ENCODE measurements around the gene CLINT1.

The CLINT1 gene

GRCh38 chr5:157845914-157846598, 12.9 kb downstream of the CLINT1 start:
- DNase-seq (ENCODE audit: low read depth), result no peak
- H3K4me3 ChIP-seq (ENCODE audit: low read length), result no peak overlapping the region
- no peak for TF ChIP-seq CTCF (IDR thresholded peaks at IDR 0.05; ENCODE audit: insufficient read depth, low read depth, low read length, missing control alignments)

DNA sequence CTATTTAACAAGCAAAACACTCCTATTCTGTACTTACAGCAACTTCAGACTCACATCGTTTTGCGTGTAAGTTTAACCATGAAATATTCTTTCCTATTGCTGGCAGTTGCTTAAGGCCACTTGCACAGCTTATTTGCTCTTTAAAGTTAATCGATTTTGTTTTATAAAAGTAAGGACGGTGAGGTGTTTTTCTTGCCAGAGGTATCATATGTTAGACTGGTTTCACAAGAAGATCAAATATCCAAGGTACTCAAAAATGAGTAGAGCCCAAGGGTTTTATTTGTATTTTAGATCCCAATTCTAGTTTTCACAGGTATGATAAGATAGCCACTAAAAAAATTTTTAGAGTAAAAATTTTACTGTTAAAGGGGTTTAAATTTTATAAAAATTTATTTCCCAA, 16.2 kb downstream of the CLINT1 start:
- H3K4me3 ChIP-seq (ENCODE audit: low read length), result no peak overlapping the region
- no peak for TF ChIP-seq CTCF (IDR thresholded peaks at IDR 0.05; ENCODE audit: insufficient read depth, low read depth, low read length, missing control alignments)
- DNase-seq (ENCODE audit: low read depth), result peak; percentile 24

- no peak overlapping the region for H3K4me3 ChIP-seq (ENCODE audit: low read length)
- DNase-seq (ENCODE audit: low read depth), result peak; percentile 61
- TF ChIP-seq CTCF (IDR thresholded peaks at IDR 0.05; ENCODE audit: insufficient read depth, low read depth, low read length, missing control alignments), result no peak
Measured at GRCh38 chr5:157842185-157842584, 16.8 kb downstream of the CLINT1 start.

DNA sequence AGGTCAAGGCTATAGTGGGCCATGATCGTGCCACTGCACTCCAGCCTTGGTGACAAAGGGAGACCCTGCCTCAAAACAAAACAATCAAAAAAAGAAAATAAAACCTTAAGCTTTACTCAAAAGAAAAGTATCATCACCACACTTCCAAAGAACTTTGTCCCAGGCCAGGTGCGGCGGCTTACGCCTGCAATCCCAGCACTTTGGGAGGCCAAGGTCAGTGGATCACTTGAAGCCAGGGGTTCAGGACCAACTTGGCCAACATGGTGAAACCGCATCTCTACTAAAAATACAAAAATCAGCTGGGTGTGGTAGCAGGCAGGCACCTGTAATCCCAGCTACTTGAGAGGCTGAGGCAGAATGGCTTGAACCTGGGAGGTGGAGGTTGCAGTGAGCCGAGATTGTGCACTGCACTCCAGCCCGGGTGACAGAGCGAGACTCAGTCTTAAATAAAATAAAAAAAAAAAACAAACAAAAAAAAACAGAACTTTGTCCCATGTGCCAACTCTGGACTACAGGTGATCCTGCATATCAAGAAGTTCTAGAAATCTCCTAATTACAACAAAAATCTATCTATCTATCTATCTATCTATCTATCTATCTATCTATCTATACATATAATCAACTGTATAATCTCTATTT, 19.7 kb downstream of the CLINT1 start:
- TF ChIP-seq CTCF (IDR thresholded peaks at IDR 0.05; ENCODE audit: insufficient read depth, low read depth, low read length, missing control alignments), result no peak
- DNase-seq (ENCODE audit: low read depth), result no peak
- H3K4me3 ChIP-seq (ENCODE audit: low read length), result no peak overlapping the region

DNA sequence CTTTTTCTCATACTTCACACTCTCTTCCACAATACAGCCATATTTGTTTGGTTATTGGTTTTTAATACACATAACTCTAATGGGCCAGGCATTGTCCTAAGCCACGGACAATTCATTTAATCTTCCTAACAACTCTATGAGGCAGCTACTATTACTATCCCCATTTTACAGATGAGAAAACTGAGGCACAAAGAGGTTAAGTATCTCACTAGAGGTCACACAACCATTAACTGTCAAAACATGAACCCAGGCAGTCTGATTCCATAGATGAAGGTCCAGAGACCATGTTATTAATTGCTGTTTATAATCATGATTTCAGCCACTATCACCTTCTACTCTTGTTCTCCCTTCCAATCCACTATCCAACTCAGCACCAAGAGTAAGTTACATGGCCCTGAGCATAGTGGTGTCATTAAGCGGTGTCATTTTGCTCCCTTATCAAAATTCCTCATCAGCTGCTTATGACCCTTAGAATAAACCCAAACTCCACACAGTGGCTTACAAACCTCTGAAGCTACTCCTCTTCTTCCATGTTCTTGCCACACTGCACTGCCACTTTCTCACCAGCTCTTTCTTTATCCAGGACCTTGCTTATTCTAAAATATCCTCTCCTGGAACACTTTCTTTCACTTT, 22.7 kb downstream of the CLINT1 start:
- no peak overlapping the region for H3K4me3 ChIP-seq (ENCODE audit: low read length)
- TF ChIP-seq CTCF (IDR thresholded peaks at IDR 0.05; ENCODE audit: insufficient read depth, low read depth, low read length, missing control alignments), result no peak
- no peak for DNase-seq (ENCODE audit: low read depth)

GRCh38 chr5:157835041-157835440, 23.9 kb downstream of the CLINT1 start:
- no peak for DNase-seq (ENCODE audit: low read depth)
- TF ChIP-seq CTCF (IDR thresholded peaks at IDR 0.05; ENCODE audit: insufficient read depth, low read depth, low read length, missing control alignments), result no peak
- H3K4me3 ChIP-seq (ENCODE audit: low read length), result no peak overlapping the region
